Stimulated activated CD4-positive, alpha-beta T cell treated with anti-CD3 and anti-CD28 coated beads, Interleukin-15, amount 100 ng/mL, for 48 hours (primary cell): ENCODE data around the gene MYBPC2.
"Not testable (repeated sequence)": the region's sequence is repeated elsewhere in the genome, so short reads cannot be mapped to it uniquely, and the experiment has no call there.

ENCODE experiments used
- DNase-seq, 2 donors: peaks; one replicate each; pipeline ENCODE4 v3.0.0-alpha.2; 2020; ENCODE audit warnings: low read depth in 2 of 2

Gene MYBPC2

DNA sequence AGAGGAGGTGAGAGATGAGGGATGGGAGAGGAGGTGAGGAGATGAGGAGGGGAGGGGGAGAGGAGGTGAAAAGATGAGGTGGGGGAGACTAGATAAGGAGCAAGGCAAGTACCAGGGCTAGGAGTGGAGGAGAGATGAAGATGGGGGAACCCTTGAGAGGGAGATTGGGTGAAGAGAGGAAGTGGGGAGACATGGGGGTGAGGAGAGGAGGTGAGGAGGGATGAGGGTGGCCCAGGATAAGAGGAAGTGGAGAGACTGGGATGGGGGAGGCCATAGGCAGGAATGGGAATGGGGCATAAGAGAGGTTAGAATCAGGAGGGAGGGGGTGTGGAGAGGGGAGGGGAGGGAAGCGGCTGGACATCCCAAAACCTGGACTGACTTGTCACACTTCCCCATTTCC is 26.9 kb downstream of the MYBPC2 start:
- no peak for DNase-seq

DNA sequence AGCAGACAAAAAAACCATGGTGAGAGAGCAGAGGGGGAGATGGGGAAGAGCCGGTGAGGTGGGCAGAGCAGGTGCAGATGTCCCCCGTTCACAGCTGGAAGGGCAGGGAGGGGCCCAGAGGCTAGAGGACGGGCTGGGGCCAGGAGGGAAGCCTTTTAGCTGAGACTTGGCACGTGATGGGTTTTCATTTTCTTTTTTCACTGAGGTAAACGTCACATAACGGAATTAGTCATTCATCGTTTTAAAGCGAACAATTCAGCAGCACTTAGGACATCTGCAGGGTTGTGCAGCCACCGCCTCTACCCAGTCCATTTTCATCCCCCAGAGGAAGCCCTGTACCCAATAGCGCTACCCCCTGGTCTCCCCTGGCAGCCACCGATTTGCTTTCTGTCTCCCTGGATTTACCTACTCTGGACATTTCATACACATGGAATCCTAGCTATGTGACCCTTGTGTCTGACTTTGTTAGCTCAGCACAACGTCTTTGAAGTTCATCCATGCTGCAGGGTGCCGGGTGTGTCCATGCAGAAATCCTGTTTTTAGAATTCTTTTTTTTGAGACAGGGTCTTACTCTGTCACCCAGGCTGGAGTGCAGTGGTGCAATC is 27.6 kb downstream of the MYBPC2 start:
- DNase-seq, result no peak

DNA sequence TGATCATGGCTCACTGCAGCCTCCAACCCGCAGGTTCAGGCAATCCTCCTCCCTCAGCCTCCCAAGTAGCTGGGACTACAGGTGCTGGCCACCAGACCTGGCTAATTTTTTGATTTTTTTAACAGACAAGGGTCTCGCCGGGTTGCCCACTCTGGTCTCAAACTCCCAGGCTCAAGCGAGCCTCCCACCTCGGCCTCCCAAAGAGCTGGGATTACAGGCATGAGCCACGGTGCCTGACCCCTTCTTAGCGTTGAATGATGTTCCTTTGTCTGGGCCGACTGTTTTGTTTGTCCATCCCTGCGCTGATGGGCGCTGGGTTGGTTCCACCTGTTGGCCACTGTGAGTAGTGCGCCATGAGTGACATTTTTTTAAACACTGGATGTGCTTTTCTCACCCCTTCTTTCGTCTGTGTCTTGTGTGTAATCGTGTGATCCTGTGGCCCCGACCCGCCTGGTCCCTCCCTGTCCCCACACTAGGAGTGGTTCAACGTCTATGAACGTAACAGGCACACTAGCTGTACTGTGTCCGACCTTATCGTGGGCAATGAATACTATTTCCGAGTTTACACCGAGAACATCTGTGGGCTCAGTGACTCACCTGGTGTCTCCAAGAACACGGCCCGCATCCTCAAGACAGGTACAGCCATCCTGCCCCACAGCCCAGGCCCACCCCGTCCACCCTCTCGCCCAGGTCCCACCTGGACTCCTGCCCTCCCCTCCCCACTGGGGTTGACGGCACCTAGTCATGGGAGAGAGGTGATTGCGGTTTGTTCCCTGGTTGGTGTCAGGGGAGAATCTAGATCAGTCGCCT is 28.6 kb downstream of the MYBPC2 start:
- DNase-seq, result peak; percentile 29 to 54

DNA sequence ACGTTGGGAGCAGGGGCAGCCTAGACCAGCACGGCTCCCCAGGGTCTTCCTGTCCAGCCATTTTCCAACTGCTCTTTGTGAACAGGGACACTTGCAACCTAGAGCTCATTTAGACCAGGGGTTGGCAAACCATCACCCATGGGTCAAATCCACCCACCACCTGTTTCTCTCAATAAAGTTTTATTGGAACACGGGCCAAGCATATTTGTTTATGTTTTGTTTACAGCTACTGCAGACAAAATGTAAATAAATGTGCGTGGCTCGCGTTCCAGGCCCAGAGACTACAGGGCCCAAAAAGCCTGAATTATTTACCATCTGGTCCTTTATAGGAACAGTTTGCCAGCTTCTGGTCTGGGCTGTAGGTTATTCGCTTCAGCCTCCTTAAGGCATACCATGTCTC is 30.3 kb downstream of the MYBPC2 start:
- DNase-seq, result no peak

DNA sequence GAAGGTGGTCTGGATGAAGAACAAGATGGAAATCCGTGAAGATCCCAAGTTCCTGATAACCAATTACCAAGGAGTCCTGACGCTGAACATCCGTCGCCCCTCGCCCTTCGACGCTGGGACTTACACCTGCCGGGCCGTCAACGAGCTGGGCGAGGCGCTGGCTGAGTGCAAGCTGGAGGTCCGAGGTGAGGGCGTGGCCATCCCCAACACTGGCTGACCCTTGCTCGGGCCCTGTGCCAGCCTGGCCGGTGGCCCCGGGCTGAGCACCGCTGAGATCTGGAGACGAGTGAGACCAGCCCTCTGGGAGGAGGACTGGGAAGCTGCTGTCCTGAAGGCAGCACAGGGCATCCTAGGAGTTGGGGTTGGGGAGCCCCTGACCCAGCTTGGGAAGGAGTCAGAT is 31.7 kb downstream of the MYBPC2 start:
- DNase-seq, result no peak

- DNase-seq, result no peak
These were observed 32.3 kb downstream of the MYBPC2 start for GRCh38 chr19:50465000-50465399.

DNA sequence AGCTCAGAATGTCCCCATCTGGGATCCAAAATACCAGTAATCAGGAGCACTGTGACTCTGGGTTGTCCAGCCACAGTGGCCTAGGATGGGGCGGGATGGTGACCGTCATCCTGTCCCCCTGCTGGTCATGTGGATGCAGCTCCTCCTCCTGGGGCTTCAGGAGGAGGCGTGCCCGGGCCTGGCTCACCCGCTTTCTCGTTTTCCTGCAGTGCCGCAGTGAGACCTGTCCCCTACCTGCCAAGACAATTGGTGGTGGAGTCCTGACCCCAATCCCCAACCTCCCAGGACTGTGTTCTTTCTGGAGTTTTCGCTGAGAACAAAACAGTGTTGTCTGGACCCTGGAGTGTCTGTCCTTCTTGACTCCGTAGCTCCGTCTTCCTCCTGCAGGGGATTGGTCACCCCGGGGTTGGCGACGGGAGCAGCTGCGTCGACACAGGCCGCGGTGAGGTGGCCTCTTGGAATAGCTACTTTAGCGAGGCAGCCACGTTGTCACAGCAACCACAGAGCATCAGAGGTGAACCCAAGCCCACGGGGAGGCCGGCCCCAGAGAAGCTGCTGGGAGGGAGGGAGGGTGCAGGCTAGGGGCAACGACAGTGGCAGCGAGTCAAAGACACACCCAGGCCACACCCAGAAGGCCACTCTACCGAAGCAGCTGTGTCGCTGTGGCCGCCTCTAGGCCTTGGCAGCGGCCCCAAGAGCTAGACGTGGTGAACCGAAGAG is 33.5 kb downstream of the MYBPC2 start:
- no peak for DNase-seq

DNA sequence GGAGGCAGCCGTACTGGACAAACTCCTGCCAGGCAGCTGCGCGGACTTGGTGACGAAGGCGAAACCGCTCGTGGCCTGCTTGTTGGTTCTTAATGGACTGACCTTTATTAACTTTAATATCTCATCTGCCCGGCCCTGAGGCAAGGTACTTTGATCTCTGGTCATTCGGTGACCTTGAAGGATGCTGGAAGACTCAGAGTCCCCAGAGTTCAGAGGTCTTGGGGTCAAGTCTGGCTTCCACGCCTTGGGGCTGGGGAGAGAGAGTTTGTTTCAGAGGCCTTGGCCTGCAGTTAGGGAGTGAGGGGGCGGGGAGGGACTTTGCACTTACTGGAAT is 34.0 kb downstream of the MYBPC2 start:
- DNase-seq, result no peak

GRCh38 chr19:50467566-50467965 is 34.9 kb downstream of the MYBPC2 start:
- no peak for DNase-seq

- no peak for DNase-seq
These were observed 36.1 kb downstream of the MYBPC2 start for GRCh38 chr19:50468818-50469217.

- not testable (repeated sequence) for DNase-seq
These were observed 40.6 kb downstream of the MYBPC2 start for GRCh38 chr19:50473336-50473735.

DNA sequence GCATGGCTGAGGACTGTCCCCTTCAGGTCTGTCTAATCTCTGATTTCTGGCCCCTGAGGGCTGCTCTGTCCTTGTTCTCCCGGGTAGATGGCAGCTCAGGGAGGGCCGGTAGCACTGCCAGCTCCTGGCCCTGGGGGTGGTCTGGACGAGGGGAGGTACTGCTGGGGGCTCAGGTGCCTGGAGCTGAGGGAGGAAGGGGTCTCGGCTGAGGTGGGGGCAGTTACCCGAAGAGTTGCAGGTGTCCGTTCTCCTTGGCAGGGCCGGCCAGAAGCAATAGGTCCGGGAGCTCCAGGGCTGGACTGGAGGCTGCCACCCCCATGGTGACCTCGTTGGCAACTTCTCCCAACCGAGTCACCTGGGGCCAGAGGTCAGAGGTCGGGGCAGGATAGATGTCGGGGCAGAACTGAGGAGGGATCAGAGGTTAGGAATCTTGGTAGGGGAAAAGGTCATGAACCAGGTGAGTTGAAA is 42.4 kb downstream of the MYBPC2 start:
- DNase-seq, result no peak

- no peak for DNase-seq
These were observed 43.1 kb downstream of the MYBPC2 start for GRCh38 chr19:50475736-50476223.

GRCh38 chr19:50476224-50476906 is 43.7 kb downstream of the MYBPC2 start, which contains the start of the genes EMC10 and GARIN5A:
Gene EMC10, plus strand, starts transcription at chr19:50476507. Its CDS starts 38 bp downstream, at chr19:50476545.
Gene GARIN5A, minus strand, starts transcription at chr19:50476848. Its CDS starts 460 bp downstream, at chr19:50476388.
- DNase-seq, result peak; percentile 92 to 95

- DNase-seq, result no peak
These were observed 44.2 kb downstream of the MYBPC2 start for GRCh38 chr19:50476907-50477238.

GRCh38 chr19:50477751-50478515 is 45.2 kb downstream of the MYBPC2 start:
- DNase-seq, result no peak

DNA sequence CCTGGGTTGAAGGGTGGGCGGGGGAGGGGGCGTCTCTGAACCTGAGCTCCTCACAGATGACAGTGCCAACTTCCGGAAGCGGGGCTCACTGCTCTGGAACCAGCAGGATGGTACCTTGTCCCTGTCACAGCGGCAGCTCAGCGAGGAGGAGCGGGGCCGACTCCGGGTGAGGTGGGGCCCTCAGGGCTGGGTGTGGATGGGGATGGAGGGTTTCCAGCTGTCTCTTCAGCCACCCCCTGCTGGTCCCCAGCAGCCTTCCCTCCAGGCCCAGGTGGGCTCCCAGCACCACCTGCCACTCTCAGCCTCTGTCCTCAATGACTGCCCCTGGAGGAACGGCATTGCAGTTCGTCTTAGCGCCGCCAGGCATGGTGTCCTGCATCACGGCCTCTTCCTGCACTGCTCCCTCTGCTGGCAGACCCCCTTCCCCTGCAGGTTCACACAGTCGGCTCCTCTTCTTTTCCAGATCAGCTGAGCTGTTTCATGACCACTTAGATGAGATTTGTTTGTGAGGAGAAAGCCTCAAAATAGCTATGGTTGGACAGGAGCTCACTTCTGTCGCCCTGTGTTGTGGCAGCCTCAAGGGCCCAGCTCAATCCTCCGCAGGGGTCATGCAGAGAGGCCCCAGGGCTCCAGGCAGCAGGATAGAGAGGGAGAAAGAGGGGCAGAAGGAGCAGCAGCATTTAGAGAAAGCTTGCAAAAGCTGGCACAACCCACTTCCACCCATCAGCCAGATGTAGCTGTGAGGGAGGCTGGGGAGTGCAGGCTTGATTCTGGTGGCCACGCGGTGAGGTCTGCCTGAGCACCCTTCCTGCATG is 46.4 kb downstream of the MYBPC2 start:
- DNase-seq, result no peak

DNA sequence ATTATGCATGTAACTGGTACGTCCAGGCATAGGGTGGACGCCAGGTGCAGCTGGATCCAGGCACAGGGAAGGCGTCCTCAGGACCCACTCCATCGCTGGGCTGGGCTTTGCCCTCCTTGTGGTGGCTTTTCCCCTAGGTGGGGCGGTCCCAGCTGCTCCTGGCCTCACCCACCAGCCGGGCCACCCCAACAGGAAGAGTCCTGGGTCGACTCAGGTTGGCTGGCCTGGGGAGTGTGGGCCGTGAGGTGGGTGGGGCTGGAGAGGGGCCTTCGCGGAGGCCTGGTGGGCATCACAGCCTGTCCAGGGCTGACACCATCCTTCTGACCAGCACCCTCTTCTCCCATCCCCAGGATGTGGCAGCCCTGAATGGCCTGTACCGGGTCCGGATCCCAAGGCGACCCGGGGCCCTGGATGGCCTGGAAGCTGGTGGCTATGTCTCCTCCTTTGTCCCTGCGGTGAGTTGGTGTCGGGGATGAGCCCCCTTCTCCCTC is 47.1 kb downstream of the MYBPC2 start:
- no peak for DNase-seq

GRCh38 chr19:50480281-50481111 is 47.8 kb downstream of the MYBPC2 start:
- DNase-seq, result no peak
